ENCODE data around the gene LCLAT1.
"Not testable (repeated sequence)": the region's sequence is repeated elsewhere in the genome, so short reads cannot be mapped to it uniquely, and the experiment has no call there.

The LCLAT1 gene

GRCh38 chr2:30487603-30488002 is 40.6 kb downstream of the LCLAT1 start:
- DNase-seq (ENCODE audit: low spot score) = no peak

- no peak for DNase-seq (ENCODE audit: low spot score)
Observed at GRCh38 chr2:30488012-30488659, 41.1 kb downstream of the LCLAT1 start.

GRCh38 chr2:30491225-30491624 is 44.2 kb downstream of the LCLAT1 start:
- no peak for DNase-seq (ENCODE audit: low spot score)

- no peak for DNase-seq (ENCODE audit: low spot score)
Observed at GRCh38 chr2:30492185-30492584, 45.1 kb downstream of the LCLAT1 start.

- no peak for DNase-seq (ENCODE audit: low spot score)
Observed at GRCh38 chr2:30492619-30493018, 45.6 kb downstream of the LCLAT1 start.

- no peak for DNase-seq (ENCODE audit: low spot score)
Observed at GRCh38 chr2:30493440-30493839, 46.4 kb downstream of the LCLAT1 start.

DNA sequence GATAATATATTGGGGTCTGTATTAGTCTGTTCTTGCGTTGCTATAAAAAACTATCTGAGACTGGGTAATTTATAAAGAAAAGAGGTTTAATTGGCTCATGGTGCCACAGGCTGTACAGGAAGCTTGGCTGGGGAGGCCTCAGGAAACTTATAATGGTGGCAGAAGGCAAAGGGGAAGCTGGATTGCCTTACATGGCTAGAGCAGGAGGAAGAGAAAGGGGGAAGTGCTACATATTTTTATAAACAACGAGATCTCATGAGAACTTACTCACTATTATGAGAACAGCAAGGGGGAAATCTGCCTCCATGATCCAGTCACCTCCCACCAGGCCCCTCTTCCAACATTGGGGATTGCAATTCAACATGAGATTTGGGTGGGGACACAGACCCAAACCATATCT is 48.9 kb downstream of the LCLAT1 start:
- not testable (repeated sequence) for DNase-seq (ENCODE audit: low spot score)

DNA sequence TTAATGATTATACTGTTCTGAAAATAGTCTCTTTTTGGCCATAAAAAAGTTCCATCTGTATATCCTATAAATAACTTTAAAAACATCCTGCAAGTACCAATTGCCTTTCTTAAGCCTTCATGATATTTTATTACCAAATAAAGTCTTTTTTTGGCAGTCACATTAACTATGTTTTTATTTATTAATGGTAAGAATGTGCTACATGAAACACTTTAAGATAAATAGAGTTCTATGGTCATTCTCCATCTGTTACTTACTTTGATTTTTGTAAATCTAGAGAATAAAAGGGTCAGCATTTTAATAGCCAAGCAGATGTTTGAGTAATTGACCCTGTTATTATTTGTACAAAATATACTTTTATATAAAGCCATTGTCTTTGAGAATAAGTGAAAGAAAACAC is 52.6 kb downstream of the LCLAT1 start:
- DNase-seq (ENCODE audit: low spot score) = no peak

GRCh38 chr2:30500699-30501098 is 53.7 kb downstream of the LCLAT1 start:
- no peak for DNase-seq (ENCODE audit: low spot score)

DNA sequence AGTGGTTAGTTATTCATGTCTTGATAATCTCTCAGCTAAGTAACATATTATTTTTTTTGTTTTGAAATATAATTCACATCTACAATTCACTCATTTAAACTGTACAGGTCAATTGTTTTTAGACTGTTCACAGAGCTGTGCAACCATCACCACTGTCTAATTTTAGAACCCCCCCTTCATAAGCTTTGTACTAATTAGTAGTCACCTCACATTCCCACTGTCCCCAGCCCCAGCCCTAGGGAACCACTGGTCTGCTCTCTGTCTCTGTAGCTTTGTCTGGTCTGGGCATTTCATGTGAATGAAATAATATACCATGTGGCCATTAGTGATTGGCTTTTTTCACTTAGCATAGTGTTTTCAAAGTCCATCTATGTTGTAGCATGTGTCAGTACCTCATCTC is 55.3 kb downstream of the LCLAT1 start:
- DNase-seq (ENCODE audit: low spot score) = no peak

DNA sequence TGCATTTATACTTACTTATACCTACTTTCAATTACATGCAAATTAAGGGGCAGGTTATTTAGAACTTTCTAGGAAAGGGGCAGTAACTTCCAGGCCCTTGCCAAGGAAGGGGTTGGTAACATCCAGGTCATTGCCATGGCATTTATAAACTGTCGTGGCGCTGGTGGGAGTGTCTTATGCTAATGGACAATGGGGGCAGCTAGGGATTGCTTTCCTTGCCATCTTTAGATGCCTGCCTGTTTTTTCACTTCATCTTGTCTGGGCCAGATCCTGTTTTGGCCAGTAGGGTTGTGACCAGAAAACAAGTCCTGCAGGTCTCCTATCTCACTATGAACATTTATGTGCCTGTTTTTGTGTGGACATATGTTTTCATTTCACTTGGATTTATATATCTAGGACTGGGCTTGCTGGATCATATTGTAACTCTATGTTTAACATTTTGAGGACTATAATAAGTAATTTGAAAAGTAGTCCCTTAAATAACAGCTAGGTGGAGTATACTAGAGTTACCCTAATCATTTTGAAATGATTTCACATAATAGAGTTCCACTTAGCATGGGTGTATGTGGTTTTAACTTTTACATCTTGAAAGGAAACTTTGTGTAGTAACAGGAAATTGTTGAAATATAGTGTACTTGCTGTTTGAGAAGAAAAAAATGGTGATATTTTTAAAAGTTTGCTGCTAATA is 56.1 kb downstream of the LCLAT1 start:
- DNase-seq (ENCODE audit: low spot score) = peak; percentile 14

GRCh38 chr2:30503695-30504052 is 56.6 kb downstream of the LCLAT1 start:
- no peak for DNase-seq (ENCODE audit: low spot score)

- DNase-seq (ENCODE audit: low spot score) = no peak
Observed at GRCh38 chr2:30504731-30505130, 57.7 kb downstream of the LCLAT1 start.

DNA sequence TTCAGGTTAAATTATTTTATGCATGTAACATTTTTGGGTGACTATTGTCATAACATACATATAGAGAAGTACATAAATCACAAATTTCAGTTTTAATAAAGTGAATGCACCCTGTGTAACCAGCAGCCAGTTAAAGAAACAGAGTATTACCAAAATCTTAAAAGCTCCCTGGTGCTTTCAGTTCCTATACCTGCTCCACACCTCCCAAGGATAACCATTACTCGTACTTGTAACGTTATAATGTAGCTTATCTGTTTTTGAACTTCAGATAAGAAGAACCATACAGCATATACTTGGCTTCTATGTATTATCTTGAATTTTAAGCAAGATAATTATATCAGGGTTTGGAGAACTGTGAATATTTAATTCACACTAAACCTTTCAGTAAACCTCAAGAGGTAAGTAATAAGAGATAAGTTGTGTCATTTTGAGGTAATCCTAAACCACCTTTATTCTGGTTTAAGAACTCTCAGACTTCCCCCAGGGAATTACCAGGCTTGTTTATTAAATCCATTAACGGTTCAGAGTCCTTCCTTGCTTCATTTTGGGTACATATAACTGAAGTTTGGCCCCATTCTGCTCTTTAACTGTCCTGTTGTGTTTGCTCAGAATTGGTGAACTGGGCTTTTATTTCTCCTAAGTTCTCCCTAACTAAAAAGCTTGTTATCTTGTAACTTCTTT is 58.6 kb downstream of the LCLAT1 start:
- DNase-seq (ENCODE audit: low spot score) = no peak

GRCh38 chr2:30507460-30507859 is 60.4 kb downstream of the LCLAT1 start:
- not testable (repeated sequence) for DNase-seq (ENCODE audit: low spot score)

- no peak for DNase-seq (ENCODE audit: low spot score)
Observed at GRCh38 chr2:30509716-30510115, 62.7 kb downstream of the LCLAT1 start.

DNA sequence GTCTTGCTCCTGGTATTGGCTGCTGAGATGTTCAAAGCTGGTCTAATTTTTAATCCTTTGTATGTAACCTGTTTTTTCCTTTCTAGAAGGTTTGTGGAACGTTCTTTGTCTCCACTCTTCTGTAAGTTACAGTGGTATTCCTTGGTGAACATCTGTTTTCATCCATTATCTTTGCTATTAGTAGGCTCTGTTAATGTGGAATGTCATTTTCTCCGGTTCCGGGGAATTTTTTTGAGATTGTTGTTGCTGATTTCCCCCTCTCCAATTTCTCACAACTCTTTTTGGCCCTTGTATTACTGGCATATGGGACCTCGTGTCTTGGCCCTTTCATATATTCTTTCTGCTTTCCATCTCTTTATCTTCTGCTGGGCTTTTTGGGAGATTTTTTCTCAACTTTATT is 63.4 kb downstream of the LCLAT1 start:
- DNase-seq (ENCODE audit: low spot score) = no peak

DNA sequence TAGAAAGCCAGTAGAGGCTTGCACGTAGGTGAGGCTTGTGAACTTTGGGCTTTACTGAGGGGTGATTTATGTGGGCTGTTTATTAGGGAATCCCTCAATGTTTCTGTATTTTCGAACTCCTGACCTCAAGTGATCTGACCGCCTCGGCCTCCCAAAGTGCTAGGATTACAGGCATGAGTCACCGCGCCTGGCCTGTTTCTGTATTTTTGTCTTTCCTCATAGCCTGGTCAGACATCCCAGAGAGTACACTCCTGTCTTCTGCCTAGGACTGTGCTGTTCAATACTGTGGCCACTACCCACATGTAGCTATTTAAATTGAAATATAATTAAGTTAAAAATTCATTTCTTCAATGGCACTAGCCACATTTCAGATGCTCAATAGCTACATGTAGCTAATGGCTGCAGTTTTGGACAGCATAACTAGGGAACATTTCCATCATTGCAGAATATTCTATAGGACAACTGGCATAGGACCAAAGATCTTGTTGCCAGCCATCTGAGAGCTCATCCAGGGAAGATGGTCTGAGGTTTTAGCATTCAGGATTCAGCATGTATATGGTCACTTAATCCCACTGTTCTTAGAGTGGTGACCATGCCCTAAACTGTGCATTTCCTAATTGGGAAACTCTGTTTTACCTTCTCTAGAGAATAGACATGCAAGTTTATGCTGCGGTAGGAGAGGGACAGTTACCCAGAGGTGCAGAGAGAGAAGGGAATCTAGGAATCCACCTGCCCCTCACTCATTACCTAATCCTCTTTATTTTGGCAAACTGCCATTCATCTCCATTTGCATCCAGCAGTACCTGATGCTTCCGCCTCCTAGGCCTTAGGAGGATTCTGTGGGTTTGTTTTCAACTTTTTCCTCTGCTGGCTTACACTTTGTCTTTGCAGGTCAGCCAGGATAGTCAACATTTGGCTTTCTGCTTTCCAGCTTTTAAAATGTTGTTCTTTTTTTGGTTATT is 64.4 kb downstream of the LCLAT1 start:
- no peak for DNase-seq (ENCODE audit: low spot score)

GRCh38 chr2:30512243-30512886 is 65.3 kb downstream of the LCLAT1 start:
- no peak for DNase-seq (ENCODE audit: low spot score)

- not testable (repeated sequence) for DNase-seq (ENCODE audit: low spot score)
Observed at GRCh38 chr2:30513649-30514048, 66.6 kb downstream of the LCLAT1 start.

DNA sequence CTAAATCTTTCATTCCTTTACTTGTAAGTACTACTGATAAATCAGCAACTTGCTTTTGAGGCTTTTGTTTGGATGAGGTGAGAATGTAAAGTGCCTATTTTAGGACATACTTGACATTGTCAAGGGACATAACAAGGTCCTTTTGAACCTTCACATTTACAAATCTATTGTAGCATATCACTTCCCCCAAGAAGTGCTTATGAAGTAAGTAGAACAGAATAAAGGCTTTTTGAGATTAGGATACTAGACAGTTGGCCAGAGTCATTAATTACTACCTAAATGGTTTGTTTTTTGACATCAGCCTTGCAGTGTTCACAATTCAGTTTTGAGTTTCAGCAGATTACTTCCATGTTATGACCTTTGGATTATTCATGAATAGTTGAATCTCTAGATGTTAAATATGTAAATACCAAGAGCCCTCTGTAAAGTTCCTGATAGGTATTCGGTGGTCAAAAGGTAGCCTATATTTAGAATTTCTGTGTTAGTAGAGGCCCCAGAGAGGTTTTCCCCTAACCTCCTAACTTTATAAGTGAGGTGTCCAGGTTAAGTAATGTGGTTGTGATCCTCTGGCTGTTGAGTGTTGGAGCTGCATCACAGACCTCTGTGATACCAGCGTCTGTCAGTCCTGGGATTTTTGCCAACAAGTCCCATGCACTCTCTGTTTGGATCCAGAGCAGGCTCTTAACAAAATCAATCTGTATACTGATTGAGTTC is 67.2 kb downstream of the LCLAT1 start:
- DNase-seq (ENCODE audit: low spot score) = no peak

Measured in CD4-positive, alpha-beta T cell treated with Interleukin-2 at 100 ng/mL for 4 hours (primary cell).